H54 (cell line): ENCODE results near the gene PTPRD.

Source experiments
- DNase-seq: peaks from one replicate; pipeline ENCODE4 v3.0.0; 2011; ENCODE audit warnings: low spot score, mixed read lengths; ENCODE audit not compliant: insufficient read length
- FAIRE-seq: peaks from 3 replicates; lab custom pipeline; 2011; peaks lifted over from hg19 to GRCh38; lab: Jason Lieb, UNC
- POLR2A ChIP-seq: IDR thresholded peaks from 2 replicates; pipeline ENCODE4 v1.6.1; 2011; ENCODE audit warnings: low read depth, mild to moderate bottlenecking, low read length

The PTPRD gene

GRCh38 chr9:9614607-9615006 is 998.2 kb downstream of the PTPRD start:
- FAIRE-seq (no peak), DNase-seq (no peak)
- no peak for TF ChIP-seq POLR2A

DNA sequence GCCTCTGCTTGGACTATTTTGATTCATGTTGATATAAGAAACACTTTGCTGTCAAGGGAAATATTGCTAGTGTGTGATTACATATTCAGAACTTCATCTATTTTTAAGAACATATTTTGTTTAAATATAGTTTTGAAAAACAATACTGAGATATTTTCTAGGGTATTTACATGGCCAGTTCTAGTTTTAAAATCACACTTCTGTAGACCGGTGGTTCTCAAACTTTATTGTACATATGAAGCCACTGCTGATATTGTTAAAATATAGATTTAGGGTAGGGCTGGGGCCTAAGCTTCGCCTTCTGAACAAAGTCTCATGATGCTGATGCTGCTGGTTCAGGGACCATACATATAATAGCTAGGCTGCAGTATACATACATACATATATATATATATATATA is 1000.0 kb downstream of the PTPRD start:
- DNase-seq (no peak), FAIRE-seq (no peak)
- TF ChIP-seq POLR2A = no peak

DNA sequence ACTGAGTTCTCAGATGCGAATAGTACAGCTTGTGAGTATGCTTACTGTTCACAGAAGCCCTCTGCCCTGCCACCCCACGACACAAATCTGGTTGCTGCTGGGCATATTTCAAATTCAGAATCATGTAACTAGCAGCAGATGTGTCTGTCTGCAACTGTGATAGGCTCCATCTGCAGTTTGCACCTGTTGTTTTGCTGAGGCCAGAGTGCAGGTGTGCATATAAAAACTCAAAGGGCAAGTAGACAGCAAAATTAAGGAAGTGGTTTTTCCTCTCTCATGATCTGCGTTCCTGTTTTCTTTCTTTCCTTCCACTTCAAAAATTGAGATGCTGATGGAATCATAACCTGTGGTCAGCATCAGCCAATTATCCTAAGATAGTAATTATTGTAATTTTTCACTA is 1000.5 kb downstream of the PTPRD start:
- no peak for DNase-seq
- TF ChIP-seq POLR2A = no peak
- no peak for FAIRE-seq

- TF ChIP-seq POLR2A = no peak
- no peak for FAIRE-seq
- no peak for DNase-seq
These were observed 1007.1 kb downstream of the PTPRD start for GRCh38 chr9:9605681-9606080.

DNA sequence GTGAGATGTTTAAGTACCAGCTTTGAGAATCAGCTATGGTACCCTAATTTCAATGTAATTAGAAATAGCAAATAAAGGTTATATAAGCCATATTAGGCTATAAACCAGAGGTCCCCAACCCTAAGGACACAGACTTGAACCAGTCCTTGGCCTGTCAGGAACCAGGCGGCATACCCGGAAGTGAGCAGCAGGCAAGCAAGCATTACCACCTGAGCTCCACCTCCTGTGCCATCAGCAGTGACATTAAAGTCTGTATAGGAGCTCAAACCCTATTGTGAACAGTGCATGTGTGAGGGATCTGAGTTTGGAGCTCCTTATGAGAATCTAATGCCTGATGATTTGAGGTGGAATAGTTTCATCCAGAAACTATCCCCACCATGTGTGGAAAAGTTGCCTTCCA is 1009.5 kb downstream of the PTPRD start:
- no peak for FAIRE-seq
- TF ChIP-seq POLR2A = no peak
- DNase-seq = no peak

DNA sequence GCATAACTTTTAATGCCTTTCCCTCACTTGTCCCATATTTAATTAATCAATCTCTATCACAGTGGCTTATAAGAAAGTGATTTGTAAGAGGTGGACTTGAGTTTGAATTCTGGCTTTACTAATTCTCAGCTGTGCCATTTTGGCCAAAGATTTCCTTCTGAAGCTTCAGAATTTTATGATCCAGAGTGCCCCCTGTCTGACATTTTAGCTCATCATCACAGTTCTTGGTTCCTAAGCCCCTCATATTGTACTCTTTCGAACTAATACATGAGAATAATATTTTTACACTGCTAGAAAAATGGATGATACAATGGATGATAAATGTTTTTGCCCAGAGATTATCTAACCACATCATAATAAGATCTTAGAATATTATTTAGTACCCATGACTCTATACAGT is 1014.1 kb downstream of the PTPRD start:
- FAIRE-seq (no peak), DNase-seq (no peak)
- TF ChIP-seq POLR2A = no peak

DNA sequence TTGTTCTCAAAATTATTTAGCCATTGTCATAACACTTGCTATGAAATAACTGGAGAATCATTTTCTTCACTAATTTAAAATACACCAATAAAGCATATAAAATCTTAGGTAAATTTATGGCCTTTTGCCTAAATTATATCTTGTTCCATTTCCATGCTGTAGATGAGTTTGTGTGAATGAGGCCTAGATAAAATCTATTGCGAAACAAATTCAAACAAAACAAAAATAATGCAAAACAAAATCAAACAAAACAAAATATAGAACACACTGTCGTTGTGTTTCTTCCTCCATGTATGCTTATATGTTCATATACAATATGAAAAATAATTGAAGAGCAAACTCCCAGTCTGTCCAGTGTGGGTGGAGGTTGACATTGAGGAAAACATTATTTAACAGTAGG is 1020.7 kb downstream of the PTPRD start:
- no peak for FAIRE-seq
- DNase-seq = no peak
- no peak for TF ChIP-seq POLR2A

GRCh38 chr9:9585920-9586319 is 1026.9 kb downstream of the PTPRD start:
- TF ChIP-seq POLR2A = no peak
- FAIRE-seq = no peak
- DNase-seq = no peak

DNA sequence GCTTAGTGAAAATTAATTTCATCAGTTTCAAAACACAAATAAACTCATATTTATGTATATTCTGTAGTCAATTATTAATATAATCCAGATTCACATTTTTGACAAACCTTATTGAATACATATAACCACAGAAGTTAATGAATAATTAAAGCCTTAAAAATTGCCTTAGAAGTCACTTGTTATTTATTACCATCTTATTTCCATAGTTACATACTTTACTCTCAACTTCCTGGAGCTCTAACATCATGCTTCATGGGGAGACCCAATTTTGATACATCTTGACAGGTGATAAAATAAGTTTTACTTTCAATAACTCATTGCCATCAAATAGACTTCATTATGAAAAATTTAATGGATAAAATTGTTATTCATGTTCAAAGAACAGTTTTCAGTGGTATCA is 1038.7 kb downstream of the PTPRD start:
- TF ChIP-seq POLR2A = no peak
- no peak for FAIRE-seq
- no peak for DNase-seq

GRCh38 chr9:9565700-9566099 is 1047.1 kb downstream of the PTPRD start:
- FAIRE-seq (no peak), DNase-seq (no peak)
- no peak for TF ChIP-seq POLR2A

DNA sequence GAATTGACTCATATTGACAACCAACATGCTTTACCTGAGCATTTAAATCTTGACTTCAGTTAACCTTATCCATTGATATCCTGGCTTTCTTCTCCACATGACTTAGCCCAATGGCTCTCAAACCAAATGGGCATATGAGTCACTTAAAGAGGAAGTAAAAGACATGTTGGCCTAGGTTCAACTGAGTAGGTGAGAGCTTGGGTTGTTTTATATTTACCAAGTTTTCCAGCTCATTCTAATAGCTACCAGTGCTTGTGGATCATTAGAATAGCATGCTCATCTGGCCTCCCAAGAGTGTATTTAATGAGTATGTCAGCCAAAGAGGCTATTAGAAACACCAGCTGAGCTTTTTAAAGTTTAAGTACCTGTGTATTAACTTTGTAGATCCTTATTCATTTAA is 1049.0 kb downstream of the PTPRD start:
- TF ChIP-seq POLR2A = no peak
- DNase-seq (no peak), FAIRE-seq (no peak)

DNA sequence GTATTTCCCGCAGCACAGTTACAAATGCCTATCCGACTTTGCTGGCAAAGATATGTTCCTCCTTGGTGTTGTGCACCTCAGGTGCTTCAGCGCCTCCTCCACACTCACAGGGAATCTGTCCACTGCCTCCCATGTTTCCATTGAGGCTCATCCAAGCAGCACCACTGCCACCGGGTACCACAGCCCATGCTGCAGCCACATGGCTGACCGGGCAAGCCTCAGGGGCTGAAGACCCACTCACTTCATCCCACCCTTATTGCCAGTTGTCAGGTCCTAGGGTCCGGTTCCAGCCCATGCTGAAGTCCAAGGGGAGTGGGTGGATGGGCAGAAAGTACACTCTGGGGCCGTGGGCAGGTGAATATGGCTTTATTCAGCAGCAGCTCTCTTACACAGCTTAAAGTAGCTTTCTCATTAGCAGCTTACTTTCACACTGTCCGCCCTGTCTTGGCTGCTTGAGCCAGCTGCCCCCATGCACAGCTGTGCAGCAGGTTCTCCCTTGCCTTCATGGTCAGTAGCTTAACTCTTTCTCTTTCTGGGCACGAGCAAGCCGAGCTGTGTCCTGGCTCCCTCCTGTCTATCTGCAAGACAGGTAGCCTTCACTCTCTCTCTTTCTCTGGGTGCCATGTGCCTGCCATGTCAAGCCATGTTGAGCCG is 1052.3 kb downstream of the PTPRD start:
- DNase-seq = no peak
- FAIRE-seq = no peak
- no peak for TF ChIP-seq POLR2A

GRCh38 chr9:9558907-9559306 is 1053.9 kb downstream of the PTPRD start:
- FAIRE-seq = no peak
- DNase-seq = no peak
- TF ChIP-seq POLR2A = no peak

DNA sequence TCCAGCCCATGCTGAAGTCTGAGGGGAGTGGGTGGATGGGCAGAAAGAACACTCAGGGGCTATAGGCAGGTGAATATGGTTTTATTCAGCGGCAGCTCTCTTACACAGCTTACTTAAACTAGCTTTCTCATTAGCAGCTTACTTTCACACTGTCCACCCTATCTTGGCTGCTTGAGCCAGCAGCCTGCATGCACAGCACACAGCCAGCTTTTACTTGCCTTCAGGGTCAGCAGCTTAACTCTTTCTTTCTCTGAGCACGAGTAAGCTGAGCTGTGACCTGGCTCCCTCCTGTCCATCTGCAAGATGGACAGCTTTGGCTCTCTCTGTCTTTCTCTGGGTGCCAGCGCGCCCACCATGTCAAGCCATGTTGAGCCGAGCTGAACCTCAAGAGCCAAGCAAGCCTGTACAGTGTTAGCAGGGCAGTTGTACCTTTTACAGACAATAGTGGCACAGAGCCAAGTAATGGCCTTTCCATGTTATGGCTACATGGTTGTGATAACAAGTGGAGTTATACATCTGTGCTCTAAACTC is 1054.9 kb downstream of the PTPRD start:
- TF ChIP-seq POLR2A = no peak
- DNase-seq (no peak), FAIRE-seq (no peak)

DNA sequence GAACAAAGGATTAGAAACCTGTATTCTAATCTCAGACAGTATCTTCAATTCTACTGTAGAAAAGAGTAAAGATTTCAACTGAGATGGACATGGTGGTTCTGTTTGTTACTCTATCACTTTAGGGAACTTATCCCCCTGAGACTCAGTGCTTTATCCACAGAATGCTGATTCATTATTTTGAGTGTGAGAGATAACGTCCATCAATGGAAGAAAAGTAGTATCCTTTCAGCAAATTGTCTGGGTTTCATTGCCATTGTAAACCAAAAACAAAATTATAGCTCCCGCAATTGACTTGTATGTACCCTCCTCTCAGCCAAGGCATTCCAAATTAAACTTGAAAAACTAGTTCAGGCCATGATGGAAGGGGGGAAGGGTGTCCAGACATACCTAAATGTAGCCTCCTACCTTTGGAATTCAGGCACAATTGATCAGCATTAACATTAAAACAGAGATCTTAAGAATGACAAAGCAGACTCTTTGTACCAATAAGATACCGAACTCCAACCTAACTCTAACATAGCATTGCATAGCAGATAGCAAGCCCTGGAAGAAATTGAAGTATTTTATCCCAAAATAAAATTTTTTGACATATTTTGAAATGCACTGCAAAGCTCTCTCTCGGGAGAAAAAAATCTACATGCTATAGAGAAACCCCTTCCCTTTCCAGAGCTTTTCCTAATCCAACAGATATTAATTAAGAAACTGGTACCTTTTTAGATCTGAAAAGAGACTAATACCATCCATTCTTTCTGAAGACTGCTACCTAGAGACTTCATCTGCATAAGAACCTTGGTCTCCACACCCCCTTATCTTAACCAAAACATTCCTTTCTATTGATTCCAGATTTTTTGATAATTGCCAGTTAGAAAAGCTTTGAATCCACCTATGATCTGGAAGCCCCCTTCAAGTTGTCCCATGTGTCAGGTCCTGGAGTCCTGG is 1055.7 kb downstream of the PTPRD start:
- no peak for FAIRE-seq
- no peak for TF ChIP-seq POLR2A
- no peak for DNase-seq
